ENCODE measurements around the gene ST7. TPM values are rescaled to one million over a fixed set of nuclear protein-coding genes. Genes with fewer than 3 reads are reported as not detected.

ST7 gene
- total and polyA plus RNA-seq, 2 donors (not counting 1 experiment from before 2014, with no cell fraction given): 2.3 to 4.6 TPM

- CTCF ChIA-PET: no interaction called here
- no peaks in the 10 kb centered on the region for H3K4me1 Mint-ChIP-seq
- no peaks in the 10 kb centered on the region for H3K27me3 Mint-ChIP-seq
- ATAC-seq (ENCODE audit: low read depth) (no peak), DNase-seq (no peak)
- Histone ChIP-seq H4K20me1 (ENCODE audit: control insufficient read depth, insufficient read depth, low read length, poor library complexity, severe bottlenecking) (no peaks in the 10 kb centered on the region), H3K27ac (ENCODE audit: low read length in 2 of 2) (no peak overlapping the region), H2AFZ (ENCODE audit: insufficient read depth, low read depth, low read length, poor library complexity, severe bottlenecking) (no peak overlapping the region), H3K4me2 (replicated peaks; ENCODE audit: low read depth, low read length, poor library complexity, severe bottlenecking) (no peak overlapping the region), H3K36me3 (replicated peaks in 1 of 2; ENCODE audit: control extremely low read depth in 1 of 2, control insufficient read depth in 1 of 2, extremely low read depth in 1 of 2, insufficient read depth in 2 of 2, low read length in 1 of 2) (no peaks in the 10 kb centered on the region), H3K4me3 (ENCODE audit: control extremely low read depth in 1 of 5, extremely low read depth in 1 of 5, insufficient read depth in 1 of 5, low read depth in 2 of 5, low read length in 4 of 5) (no peak overlapping the region), H3K27me3 (replicated peaks in 1 of 4; ENCODE audit: control extremely low read depth in 1 of 4, control insufficient read depth in 3 of 4, insufficient read depth in 4 of 4, low read length in 3 of 4) (no peaks in the 10 kb centered on the region), H3K4me1 (ENCODE audit: control insufficient read depth in 2 of 2, insufficient read depth in 2 of 2, low read length in 2 of 2) (no peaks in the 10 kb centered on the region), H3K79me2 (ENCODE audit: control insufficient read depth, insufficient read depth, low read length) (no peaks in the 10 kb centered on the region), H3K9me3 (ENCODE audit: control extremely low read depth in 1 of 3, control insufficient read depth in 2 of 3, insufficient read depth in 1 of 3, low read length in 2 of 3) (no peaks in the 10 kb centered on the region), H3K9ac (ENCODE audit: low read length) (no peak overlapping the region)
- H3K27ac Mint-ChIP-seq: no peak overlapping the region
- no peak overlapping the region for H3K4me3 Mint-ChIP-seq
- POLR2A ChIA-PET: no interaction called here
- H3K9me3 Mint-ChIP-seq (ENCODE audit: insufficient read depth): no peaks in the 10 kb centered on the region
- TF ChIP-seq CTCF (IDR thresholded peaks at IDR 0.05) (no peak), EZH2 (IDR thresholded peaks at IDR 0.05; ENCODE audit: borderline replicate concordance, insufficient read depth, low read depth, low read length, poor library complexity, severe bottlenecking) (no peak)
- intact Hi-C loops (cut with micrococcal nuclease): no loop called here
- WGBS (ENCODE audit: insufficient coverage): no CpG with 5 or more reads among the region's 1 CpG
These were observed 23.9 kb downstream of the ST7 start for GRCh38 chr7:116977172-116977571.

- no peak overlapping the region for H3K4me3 Mint-ChIP-seq
- no peak overlapping the region for H3K27ac Mint-ChIP-seq
- H3K9ac ChIP-seq (ENCODE audit: low read length): no peak overlapping the region
- no peaks in the 10 kb centered on the region for H3K27me3 Mint-ChIP-seq
- ChIA-PET CTCF (no interaction called here), POLR2A (no interaction called here)
- no peaks in the 10 kb centered on the region for H4K20me1 ChIP-seq (ENCODE audit: control insufficient read depth, insufficient read depth, low read length, poor library complexity, severe bottlenecking)
- H3K4me1 Mint-ChIP-seq: no peaks in the 10 kb centered on the region
- no CpG with 5 or more reads among the region's 1 CpG for WGBS (ENCODE audit: insufficient coverage)
- H3K9me3 ChIP-seq (ENCODE audit: control extremely low read depth in 1 of 3, control insufficient read depth in 2 of 3, insufficient read depth in 1 of 3, low read length in 2 of 3): no peaks in the 10 kb centered on the region
- no peak overlapping the region for H3K4me2 ChIP-seq (replicated peaks; ENCODE audit: low read depth, low read length, poor library complexity, severe bottlenecking)
- no peak overlapping the region for H3K4me3 ChIP-seq (ENCODE audit: control extremely low read depth in 1 of 5, extremely low read depth in 1 of 5, insufficient read depth in 1 of 5, low read depth in 2 of 5, low read length in 4 of 5)
- no peak for TF ChIP-seq EZH2 (IDR thresholded peaks at IDR 0.05; ENCODE audit: borderline replicate concordance, insufficient read depth, low read depth, low read length, poor library complexity, severe bottlenecking)
- no peak for TF ChIP-seq CTCF (IDR thresholded peaks at IDR 0.05)
- no peaks in the 10 kb centered on the region for H3K4me1 ChIP-seq (ENCODE audit: control insufficient read depth in 2 of 2, insufficient read depth in 2 of 2, low read length in 2 of 2)
- H3K9me3 Mint-ChIP-seq (ENCODE audit: insufficient read depth): no peaks in the 10 kb centered on the region
- no peak overlapping the region for H2AFZ ChIP-seq (ENCODE audit: insufficient read depth, low read depth, low read length, poor library complexity, severe bottlenecking)
- DNase-seq (no peak), ATAC-seq (ENCODE audit: low read depth) (no peak)
- H3K27ac ChIP-seq (ENCODE audit: low read length in 2 of 2): no peak overlapping the region
- H3K79me2 ChIP-seq (ENCODE audit: control insufficient read depth, insufficient read depth, low read length): no peaks in the 10 kb centered on the region
- H3K27me3 ChIP-seq (replicated peaks in 1 of 4; ENCODE audit: control extremely low read depth in 1 of 4, control insufficient read depth in 3 of 4, insufficient read depth in 4 of 4, low read length in 3 of 4): no peaks in the 10 kb centered on the region
- H3K36me3 ChIP-seq (replicated peaks in 1 of 2; ENCODE audit: control extremely low read depth in 1 of 2, control insufficient read depth in 1 of 2, extremely low read depth in 1 of 2, insufficient read depth in 2 of 2, low read length in 1 of 2): no peaks in the 10 kb centered on the region
- intact Hi-C loops (cut with micrococcal nuclease): no loop called here
These were observed 24.7 kb downstream of the ST7 start for GRCh38 chr7:116978006-116978405.
